SK-N-SH (cell line): Measurements from ENCODE around the gene SLAIN2. TPM values are rescaled to one million over a fixed set of nuclear protein-coding genes. Genes with fewer than 3 reads are reported as not detected.

Source experiments
- CTCF ChIA-PET: fragments of 300-600, 350-600 bp; formaldehyde crosslinking; extraction: SDS; loops from one replicate; lab custom pipeline; 2021; lab: Yijun Ruan, JAX
- POLR2A ChIA-PET: fragments of 350-600 bp; sonication (Branson Sonifier 250); formaldehyde crosslinking; extraction: SDS; loops from one replicate; lab custom pipeline; 2020; ENCODE audit warnings: antibody characterized with exemption, inconsistent platforms; lab: Yijun Ruan, JAX
- DNase-seq: peaks from one replicate; pipeline ENCODE4 v3.0.0; 2012
- H2AFZ ChIP-seq: fragments of 200-600 bp; sonication (generic); 2 replicates; pipeline ENCODE4 v1.8.1; 2016; ENCODE audit warnings: antibody characterized with exemption, mild to moderate bottlenecking, low read depth
- H3F3A ChIP-seq: fragments of 200-600 bp; sonication (generic); replicated peaks from 2 replicates; pipeline ENCODE3; 2016; ENCODE audit warnings: antibody characterized with exemption, mild to moderate bottlenecking; ENCODE audit not compliant: insufficient read depth
- H3K27ac ChIP-seq, 2 experiments: fragments of 200-500 bp in 1 of 2; fragments of 200-600 bp in 1 of 2; sonication (Bioruptor generic) in 1 of 2; sonication (generic), shearing (Covaris generic) in 1 of 2; 2 replicates each; pipeline versions ENCODE4 v1.5.1 to v1.6.1; 2014 to 2016; ENCODE audit warnings: low read depth in 2 of 2, inconsistent platforms in 1 of 2, low read length in 1 of 2, mild to moderate bottlenecking in 1 of 2, mixed read lengths in 1 of 2
- H3K27me3 ChIP-seq: fragments of 200-600 bp; sonication (generic), shearing (Covaris generic); 2 replicates; pipeline ENCODE4 v1.6.1; 2016; ENCODE audit warnings: mixed run types; ENCODE audit not compliant: insufficient read depth
- H3K36me3 ChIP-seq, 2 experiments: fragments of 200-500 bp in 1 of 2; fragments of 200-600 bp in 1 of 2; sonication (Bioruptor generic) in 1 of 2; sonication (generic) in 1 of 2; replicated peaks in 1 of 2; 2 replicates each; pipeline versions ENCODE3 to v1.5.1; 2014 to 2016; ENCODE audit warnings: low read length in 1 of 2, mild to moderate bottlenecking in 1 of 2; ENCODE audit not compliant: insufficient read depth in 2 of 2, control insufficient read depth in 1 of 2
- H3K4me1 ChIP-seq, 2 experiments: fragments of 200-500 bp in 1 of 2; fragments of 200-600 bp in 1 of 2; sonication (Bioruptor generic) in 1 of 2; sonication (generic), shearing (Covaris generic) in 1 of 2; 2 replicates each; pipeline versions ENCODE4 v1.5.1 to v1.6.1; 2014 to 2016; ENCODE audit warnings: low read depth in 1 of 2, low read length in 1 of 2, mixed run types in 1 of 2; ENCODE audit not compliant: insufficient read depth in 2 of 2, control insufficient read depth in 1 of 2
- H3K4me2 ChIP-seq: fragments of 200-600 bp; sonication (generic), shearing (Covaris generic); 2 replicates; pipeline ENCODE4 v1.6.1; 2017; ENCODE audit warnings: mixed run types
- H3K4me3 ChIP-seq, 2 experiments: fragments of 200-500 bp in 1 of 2; fragments of 200-600 bp in 1 of 2; sonication (Bioruptor generic) in 1 of 2; sonication (generic), shearing (Covaris generic) in 1 of 2; 2 replicates each; pipeline versions ENCODE4 v1.5.1 to v1.8.1; 2014 to 2016; ENCODE audit warnings: low read depth in 2 of 2, inconsistent platforms in 1 of 2, low read length in 1 of 2, mild to moderate bottlenecking in 1 of 2, mixed read lengths in 1 of 2, moderate library complexity in 1 of 2
- H3K79me2 ChIP-seq: fragments of 200-600 bp; sonication (generic); 2 replicates; pipeline ENCODE4 v1.8.1; 2017; ENCODE audit warnings: mild to moderate bottlenecking; ENCODE audit not compliant: insufficient read depth
- H3K9ac ChIP-seq: fragments of 200-600 bp; sonication (generic); 2 replicates; pipeline ENCODE4 v1.6.1; 2017; ENCODE audit warnings: mixed run types
- H3K9me2 ChIP-seq: fragments of 200-600 bp; sonication (generic); 2 replicates; pipeline ENCODE4 v1.6.1; 2017; ENCODE audit warnings: mixed run types
- H3K9me3 ChIP-seq: fragments of 200-600 bp; sonication (generic); 2 replicates; pipeline ENCODE4 v1.6.1; 2017; ENCODE audit warnings: mixed run types, mild to moderate bottlenecking, moderate library complexity
- H4K20me1 ChIP-seq: fragments of 200-600 bp; sonication (generic); 2 replicates; pipeline ENCODE4 v1.6.1; 2017; ENCODE audit warnings: mild to moderate bottlenecking, mixed run types; ENCODE audit not compliant: insufficient read depth
- CHD2 ChIP-seq: fragments of 150-350 bp; IDR thresholded peaks from 2 replicates; pipeline ENCODE4 v1.6.1; 2018; ENCODE audit warnings: low read length; ENCODE audit not compliant: partially characterized antibody
- FOSL2 ChIP-seq: IDR thresholded peaks from 2 replicates; pipeline ENCODE4 v1.4.0; 2012; ENCODE audit warnings: low read depth, mild to moderate bottlenecking, moderate library complexity, borderline replicate concordance
- FOXM1 ChIP-seq: IDR thresholded peaks from 2 replicates; pipeline ENCODE4 v1.4.0; 2012; ENCODE audit warnings: low read depth, mild to moderate bottlenecking
- JUND ChIP-seq: IDR thresholded peaks from 2 replicates; pipeline ENCODE4 v1.4.0; 2012
- MEF2A ChIP-seq: IDR thresholded peaks from 2 replicates; pipeline ENCODE4 v1.4.0; 2012; ENCODE audit warnings: low read depth, borderline replicate concordance
- MXI1 ChIP-seq: IDR thresholded peaks from 2 replicates; pipeline ENCODE4 v1.6.1; 2012; ENCODE audit warnings: mild to moderate bottlenecking, low read depth, low read length, improper control_type of control experiment
- NRF1 ChIP-seq: IDR thresholded peaks from 2 replicates; pipeline ENCODE4 v1.6.1; 2012; ENCODE audit warnings: low read depth, mild to moderate bottlenecking, low read length
- PBX3 ChIP-seq: IDR thresholded peaks from 2 replicates; pipeline ENCODE4; 2012
- USF1 ChIP-seq: IDR thresholded peaks from 2 replicates; pipeline ENCODE4 v1.4.0; 2012; ENCODE audit warnings: low read depth, borderline replicate concordance
- YY1 ChIP-seq: IDR thresholded peaks from 2 replicates; pipeline ENCODE4 v1.4.0; 2012; ENCODE audit warnings: low read depth, mild to moderate bottlenecking
- WGBS: methylation state at CpG from one replicate; pipeline ENCODE4 v1.1.6; 2017; ENCODE audit warnings: low lambda C conversion rate; 5-methylcytosine and 5-hydroxymethylcytosine counted together
- polyA plus RNA-seq, 3 experiments: library from polyadenylated mRNA; depleted of rRNA; stranded (reverse); fragments of >200 nt; gene quantifications; 2 replicates each; pipeline ENCODE4 v1.2.3, GENCODE V29; 2012
- TF ChIP-seq, protein P1 (sequence below): fragments of 150-350 bp; IDR thresholded peaks from 2 replicates; pipeline ENCODE4 v1.6.1; 2017; ENCODE audit warnings: antibody characterized with exemption, low read length, low read depth, borderline replicate concordance

Gene SLAIN2
- polyA plus RNA-seq, 1 of the 3 experiments (the other 2 are of a cell fraction): 17.0 TPM

- CTCF ChIA-PET: no interaction called here
- H3K9me3 ChIP-seq: no peaks in the 10 kb centered on the region
- 97% methylated on average over 2 of the region's 2 CpGs for WGBS
These were observed 25.7 kb downstream of the SLAIN2 start for GRCh38 chr4:48367016-48367415.

DNA sequence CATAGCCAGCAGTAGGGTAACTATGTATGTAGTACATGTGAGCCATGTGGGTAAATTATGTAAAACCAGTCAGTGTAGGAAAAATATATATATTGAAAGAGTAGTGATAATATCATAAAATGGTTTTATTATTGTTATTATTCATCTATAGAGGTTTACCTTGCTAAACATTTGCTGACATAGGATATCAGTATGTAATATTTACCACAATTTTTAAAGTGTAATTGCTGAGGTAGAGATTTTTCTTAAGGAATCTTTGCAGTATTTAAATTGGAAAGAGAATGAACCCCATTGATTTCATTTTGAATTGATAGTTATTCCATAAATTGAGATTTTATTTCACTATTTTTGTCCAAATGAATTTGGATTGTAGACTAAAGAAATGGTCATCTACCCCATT is 27.1 kb downstream of the SLAIN2 start:
- Histone ChIP-seq H3K36me3 (peaks cover 0 to 9% of the 10 kb centered on the region in 2 experiments), H3K79me2 (peaks cover 74% of the 10 kb centered on the region), H3K4me3 (no peak overlapping the region), H3K9me2 (no peaks in the 10 kb centered on the region), H3K9me3 (no peaks in the 10 kb centered on the region), H4K20me1 (peaks cover 50% of the 10 kb centered on the region), H3K9ac (no peak overlapping the region), H2AFZ (no peak overlapping the region), H3F3A (peaks cover 3% of the 10 kb centered on the region), H3K4me2 (no peak overlapping the region), H3K27me3 (no peaks in the 10 kb centered on the region), H3K4me1 (peaks cover 0 to 9% of the 10 kb centered on the region in 2 experiments; a peak in 2 of 4 replicates), H3K27ac (no peak overlapping the region)
- TF ChIP-seq JUND (no peak), FOXM1 (no peak), YY1 (no peak), MXI1 (no peak)
- no peak for DNase-seq
- CTCF ChIA-PET: no interaction called here
- POLR2A ChIA-PET: no interaction called here

More at GRCh38 chr4:48367016-48367415, 25.7 kb downstream of the SLAIN2 start:
- Histone ChIP-seq H3K4me1 (peaks cover 0 to 10% of the 10 kb centered on the region in 2 experiments; a peak in 2 of 4 replicates), H3K9me2 (no peaks in the 10 kb centered on the region), H3K9ac (no peak overlapping the region), H3K4me3 (no peak overlapping the region), H3K79me2 (peaks cover 74% of the 10 kb centered on the region), H3K27ac (no peak overlapping the region; a peak in 1 of 4 replicates), H3K36me3 (peaks cover 0 to 5% of the 10 kb centered on the region in 2 experiments), H2AFZ (no peak overlapping the region), H3F3A (peaks cover 6% of the 10 kb centered on the region), H3K27me3 (no peaks in the 10 kb centered on the region), H4K20me1 (peaks cover 50% of the 10 kb centered on the region), H3K4me2 (no peak overlapping the region)
- TF ChIP-seq USF1 (no peak), MEF2A (no peak)
- TF ChIP-seq, protein P1, sequence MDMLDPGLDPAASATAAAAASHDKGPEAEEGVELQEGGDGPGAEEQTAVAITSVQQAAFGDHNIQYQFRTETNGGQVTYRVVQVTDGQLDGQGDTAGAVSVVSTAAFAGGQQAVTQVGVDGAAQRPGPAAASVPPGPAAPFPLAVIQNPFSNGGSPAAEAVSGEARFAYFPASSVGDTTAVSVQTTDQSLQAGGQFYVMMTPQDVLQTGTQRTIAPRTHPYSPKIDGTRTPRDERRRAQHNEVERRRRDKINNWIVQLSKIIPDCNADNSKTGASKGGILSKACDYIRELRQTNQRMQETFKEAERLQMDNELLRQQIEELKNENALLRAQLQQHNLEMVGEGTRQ: no peak
- POLR2A ChIA-PET: no interaction called here
- no peak for DNase-seq

- ChIA-PET CTCF (no interaction called here), POLR2A (no interaction called here)
- 30% methylated on average over 2 of the region's 2 CpGs for WGBS
- Histone ChIP-seq H3K4me1 (peaks cover 0 to 9% of the 10 kb centered on the region in 2 experiments; a peak in 2 of 4 replicates), H3K9ac (no peak overlapping the region), H3K79me2 (peaks cover 81% of the 10 kb centered on the region), H3K27me3 (no peaks in the 10 kb centered on the region), H4K20me1 (peaks cover 52% of the 10 kb centered on the region), H3K9me3 (no peaks in the 10 kb centered on the region), H3K4me2 (no peak overlapping the region), H3F3A (peaks cover 3% of the 10 kb centered on the region), H3K4me3 (no peak overlapping the region), H3K9me2 (no peaks in the 10 kb centered on the region), H2AFZ (no peak overlapping the region), H3K27ac (no peak overlapping the region), H3K36me3 (peaks cover 0 to 9% of the 10 kb centered on the region in 2 experiments)
- no peak for DNase-seq
- TF ChIP-seq PBX3 (no peak), CHD2 (no peak), FOSL2 (0 out of 2 replicates have a peak, but pooled peaks have one; percentile 3), NRF1 (no peak)
These were observed 27.9 kb downstream of the SLAIN2 start for GRCh38 chr4:48369248-48369647.
